SH-SY5Y (cell line): ENCODE results near the gene HGD.

ENCODE experiments used
- GATA2 ChIP-seq: IDR thresholded peaks from 2 replicates; pipeline ENCODE4 v1.6.1; 2011; ENCODE audit warnings: mild to moderate bottlenecking, low read depth, low read length
- GATA3 ChIP-seq: IDR thresholded peaks from 2 replicates; pipeline ENCODE4 v1.6.1; 2011; ENCODE audit warnings: low read depth, mild to moderate bottlenecking, low read length, moderate library complexity

The HGD gene

GRCh38 chr3:120634539-120634938 lies 47.5 kb downstream of the HGD start:
- TF ChIP-seq GATA2 (no peak), GATA3 (no peak)

- no peak for TF ChIP-seq GATA3
- TF ChIP-seq GATA2: no peak
Observed at GRCh38 chr3:120625159-120625586, 56.9 kb downstream of the HGD start.

DNA sequence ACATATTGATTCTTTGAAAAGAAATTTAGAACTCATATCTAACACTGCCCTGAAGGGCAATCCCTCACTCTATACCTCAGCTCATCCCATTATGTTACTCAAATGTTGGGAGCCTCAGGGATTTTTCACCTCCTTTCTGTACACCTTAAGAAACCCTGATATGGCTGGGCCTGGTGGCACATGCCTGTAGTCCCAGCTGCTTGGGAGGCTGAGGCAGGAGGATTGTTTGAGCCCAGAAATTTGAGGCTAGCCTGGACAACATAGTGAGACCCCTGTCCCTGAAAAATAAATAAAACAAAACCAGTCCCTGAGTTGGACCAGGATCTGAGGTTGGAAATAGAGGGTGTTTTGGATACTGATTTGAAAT lies 58.3 kb downstream of the HGD start:
- no peak for TF ChIP-seq GATA3

DNA sequence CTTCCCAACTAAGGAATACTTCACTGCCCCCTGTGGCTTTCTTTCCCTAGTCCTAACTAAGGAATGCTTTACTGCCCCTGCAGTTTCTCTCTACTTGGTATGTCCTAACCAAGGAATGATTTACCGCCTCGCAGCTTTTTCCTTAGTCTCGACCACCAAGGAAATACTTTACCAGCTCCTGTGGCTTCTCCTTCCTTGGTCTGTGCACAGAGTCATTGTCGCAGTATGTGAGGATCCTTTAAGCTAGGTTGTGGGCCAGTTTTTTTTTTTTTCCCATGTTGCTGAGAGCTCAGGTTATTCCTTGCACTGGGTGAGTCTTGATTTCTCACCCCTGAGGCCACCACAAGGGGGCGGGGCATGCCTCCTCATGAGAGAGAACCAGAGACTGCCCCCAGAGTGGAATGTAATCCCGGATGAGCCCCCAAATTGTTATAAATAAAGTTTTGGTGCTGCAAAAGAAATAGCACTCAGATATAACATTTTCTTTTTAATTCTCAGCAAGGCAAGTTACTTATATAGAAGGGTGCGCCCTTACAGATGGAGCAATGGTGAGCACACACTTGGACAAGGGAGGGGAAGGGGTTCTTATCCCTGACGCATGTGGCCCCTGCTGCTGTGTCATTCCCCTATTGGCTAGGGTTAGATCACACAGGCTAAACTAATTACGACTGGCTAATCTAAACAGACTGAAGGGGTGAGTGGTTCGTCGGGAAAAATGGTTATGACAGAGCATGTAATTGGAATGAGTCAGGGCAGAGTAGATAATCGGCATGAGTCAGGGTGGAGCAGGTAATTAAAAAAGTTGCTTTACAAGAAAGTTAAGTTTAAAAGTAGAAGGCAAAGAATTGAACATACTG lies 58.9 kb downstream of the HGD start:
- TF ChIP-seq GATA3 (no peak), GATA2 (no peak)

- TF ChIP-seq GATA3: no peak
- no peak for TF ChIP-seq GATA2
Observed at GRCh38 chr3:120622457-120622856, 59.6 kb downstream of the HGD start.

GRCh38 chr3:120615847-120616609 lies 66.0 kb downstream of the HGD start:
- TF ChIP-seq GATA2: no peak
- no peak for TF ChIP-seq GATA3

- TF ChIP-seq GATA2 (no peak), GATA3 (no peak)
Observed at GRCh38 chr3:120614765-120615164, 67.3 kb downstream of the HGD start.

DNA sequence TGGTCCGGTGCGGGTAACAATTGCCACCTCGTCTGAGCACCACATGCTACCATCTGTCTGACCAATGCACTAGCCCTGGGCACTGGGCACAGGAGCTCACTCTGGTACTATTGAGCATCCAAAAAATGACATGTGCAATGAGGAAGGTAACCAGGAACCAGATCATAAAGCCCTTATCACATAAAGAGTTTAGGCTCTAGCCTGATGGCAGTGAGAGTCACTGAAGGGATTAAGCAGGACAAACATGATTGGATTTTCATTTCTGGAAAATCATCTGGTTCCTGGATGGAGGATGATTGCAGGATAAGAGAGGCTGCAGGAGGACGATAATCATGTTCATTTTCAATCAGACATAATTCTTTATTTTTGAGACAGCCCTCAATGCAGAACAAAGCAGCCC lies 73.5 kb downstream of the HGD start:
- peak; percentile 97 for TF ChIP-seq GATA2
- peak; percentile 95 for TF ChIP-seq GATA3

GRCh38 chr3:120604784-120605183 lies 77.3 kb downstream of the HGD start:
- no peak for TF ChIP-seq GATA2
- no peak for TF ChIP-seq GATA3

DNA sequence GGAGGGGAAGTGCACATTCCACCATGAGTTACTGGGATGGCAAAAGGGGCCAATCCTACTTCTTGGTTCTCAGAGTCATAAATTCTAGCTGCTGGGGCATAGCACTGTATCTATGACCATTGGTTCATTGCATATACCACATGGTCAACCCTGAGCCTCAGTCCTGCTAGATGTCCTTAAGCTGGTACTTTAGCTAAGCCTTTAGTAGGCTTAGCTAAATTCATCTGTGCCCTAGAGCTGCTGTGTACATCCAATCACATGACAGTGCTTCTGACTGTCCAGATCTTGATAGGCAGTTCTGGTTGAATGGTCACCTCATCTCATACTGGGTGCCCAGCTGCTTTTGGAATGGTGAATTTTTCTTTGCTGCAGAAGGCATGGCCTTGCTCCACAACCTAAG lies 77.7 kb downstream of the HGD start:
- TF ChIP-seq GATA2 (no peak), GATA3 (no peak)

GRCh38 chr3:120602682-120603081 lies 79.4 kb downstream of the HGD start:
- TF ChIP-seq GATA3 (no peak), GATA2 (no peak)

DNA sequence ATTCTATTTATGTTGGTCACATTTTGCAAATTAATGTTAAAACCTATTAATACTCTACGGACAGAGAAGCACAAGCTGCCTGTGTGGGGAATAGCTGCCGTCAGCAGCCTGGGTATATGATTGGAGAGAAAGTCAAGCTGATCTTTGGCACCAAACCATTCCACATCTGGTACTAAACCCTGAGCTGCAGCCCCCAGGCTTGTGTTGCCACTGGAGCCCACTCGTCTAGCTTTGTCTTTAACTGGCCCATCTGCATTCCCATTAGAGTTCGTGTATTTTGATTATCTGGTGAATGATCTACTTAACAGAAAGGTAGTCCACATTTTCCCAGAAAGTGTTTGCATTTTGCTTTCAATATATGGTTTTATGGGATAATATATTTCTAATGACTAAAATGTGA lies 80.5 kb downstream of the HGD start:
- TF ChIP-seq GATA2: peak; percentile 76
- TF ChIP-seq GATA3: 0 out of 2 replicates have a peak, but pooled peaks have one; percentile 59

GRCh38 chr3:120599211-120599610 lies 82.8 kb downstream of the HGD start:
- no peak for TF ChIP-seq GATA2
- no peak for TF ChIP-seq GATA3

GRCh38 chr3:120597445-120598049 lies 84.5 kb downstream of the HGD start:
- TF ChIP-seq GATA2 (no peak), GATA3 (no peak)

DNA sequence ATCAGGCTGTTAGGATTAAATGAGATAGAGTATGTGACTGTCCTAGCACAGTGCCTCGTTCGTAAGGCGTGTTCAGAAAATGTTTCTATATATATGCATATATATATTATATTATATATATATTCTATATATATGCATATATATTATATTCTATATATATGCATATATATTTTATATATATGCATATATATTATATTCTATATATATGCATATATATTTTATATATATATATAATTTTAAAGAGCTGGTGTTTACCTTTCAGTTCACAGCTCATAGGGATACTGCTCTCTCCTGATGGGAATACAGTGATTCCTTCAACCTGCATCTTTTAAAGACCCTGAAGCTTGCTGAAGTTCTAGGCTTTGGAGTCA lies 85.2 kb downstream of the HGD start:
- TF ChIP-seq GATA3 (no peak), GATA2 (no peak)
